H1 (cell line): ENCODE data around the gene HHAT. TPM values are rescaled to one million over a fixed set of nuclear protein-coding genes. Genes with fewer than 3 reads are reported as not detected.

Experiments
- CTCF ChIA-PET: fragments of 300-600 bp; sonication (Branson Sonifier 250); formaldehyde crosslinking; loops from one replicate; lab custom pipeline; 2021; ENCODE audit not compliant: partially characterized antibody; lab: Charles Lee
- POLR2A ChIA-PET: fragments of 300-600 bp; sonication (Branson Sonifier 250); formaldehyde crosslinking; loops from one replicate; lab custom pipeline; 2021; ENCODE audit warnings: inconsistent platforms; ENCODE audit not compliant: partially characterized antibody; lab: Charles Lee
- DNase-seq, 2 experiments: peaks; one replicate each; pipeline versions ENCODE4 v3.0.0 to v3.0.0-alpha.2; 2010 to 2022; ENCODE audit warnings: low spot score in 2 of 2, low read depth in 1 of 2, mixed read lengths in 1 of 2
- FAIRE-seq: peaks from 2 replicates; lab custom pipeline; 2011; peaks lifted over from hg19 to GRCh38; lab: Jason Lieb, UNC
- H2AFZ ChIP-seq: 2 replicates; pipeline ENCODE4 v1.8.1; 2012; ENCODE audit warnings: low read length, inconsistent platforms
- H2AK5ac ChIP-seq: 2 replicates; pipeline ENCODE4 v1.6.1; 2013; ENCODE audit warnings: low read depth, low read length
- H2BK120ac ChIP-seq: replicated peaks from 2 replicates; pipeline ENCODE3; 2013; ENCODE audit warnings: low read depth, low read length, inconsistent platforms
- H2BK12ac ChIP-seq: 2 replicates; pipeline ENCODE4 v1.6.1; 2013; ENCODE audit warnings: low read depth, low read length
- H2BK15ac ChIP-seq: 2 replicates; pipeline ENCODE4 v1.6.1; 2013; ENCODE audit warnings: low read length
- H2BK20ac ChIP-seq: 2 replicates; pipeline ENCODE4 v1.6.1; 2013; ENCODE audit warnings: low read length
- H2BK5ac ChIP-seq: 2 replicates; pipeline ENCODE4 v1.6.1; 2013; ENCODE audit warnings: low read depth, low read length
- H3K14ac ChIP-seq: 2 replicates; pipeline ENCODE4 v1.6.1; 2013; ENCODE audit warnings: inconsistent platforms; ENCODE audit not compliant: insufficient read length
- H3K18ac ChIP-seq: 2 replicates; pipeline ENCODE4 v1.6.1; 2013; ENCODE audit warnings: low read length; ENCODE audit errors: extremely low read depth
- H3K23ac ChIP-seq: 2 replicates; pipeline ENCODE4 v1.6.1; 2013; ENCODE audit warnings: inconsistent platforms; ENCODE audit not compliant: insufficient read length
- H3K23me2 ChIP-seq: 2 replicates; pipeline ENCODE4 v1.6.1; 2013; ENCODE audit warnings: low read depth, low read length
- H3K27ac ChIP-seq: 2 replicates; pipeline ENCODE4 v1.6.1; 2011; ENCODE audit warnings: low read depth, low read length, inconsistent platforms
- H3K27me3 ChIP-seq, 4 experiments: replicated peaks in 1 of 4; 1 replicate in 1 of 4; 2 replicates in 3 of 4; pipeline versions ENCODE4 v1.6.1 to v1.8.1; 2011 to 2013; ENCODE audit warnings: low read length in 3 of 4, mild to moderate bottlenecking in 3 of 4, inconsistent platforms in 2 of 4, mixed read lengths in 2 of 4, moderate library complexity in 1 of 4; ENCODE audit not compliant: control insufficient read depth in 3 of 4, insufficient read depth in 3 of 4; ENCODE audit errors: extremely low read depth in 1 of 4
- H3K36me3 ChIP-seq, 4 experiments: 2 replicates each; pipeline versions ENCODE4 v1.6.1 to v1.8.1; 2011 to 2013; ENCODE audit warnings: mild to moderate bottlenecking in 4 of 4, low read length in 3 of 4, moderate library complexity in 2 of 4, control low read depth in 1 of 4, inconsistent platforms in 1 of 4; ENCODE audit not compliant: insufficient read depth in 4 of 4, control insufficient read depth in 2 of 4
- H3K4ac ChIP-seq: replicated peaks from 2 replicates; pipeline ENCODE3; 2013; ENCODE audit warnings: low read length, low read depth, mixed read lengths, inconsistent platforms; ENCODE audit not compliant: insufficient read length
- H3K4me1 ChIP-seq, 4 experiments: replicated peaks in 1 of 4; 1 replicate in 1 of 4; 2 replicates in 3 of 4; pipeline versions ENCODE4 v1.6.1 to v1.8.1; 2011 to 2013; ENCODE audit warnings: low read length in 3 of 4, inconsistent platforms in 2 of 4, mixed read lengths in 1 of 4; ENCODE audit not compliant: insufficient read depth in 4 of 4, control insufficient read depth in 3 of 4
- H3K4me2 ChIP-seq, 2 experiments: 2 replicates each; pipeline versions ENCODE4 v1.6.1 to v1.8.1; 2011 to 2013; ENCODE audit warnings: low read depth in 2 of 2, low read length in 2 of 2, control low read depth in 1 of 2, inconsistent platforms in 1 of 2, mild to moderate bottlenecking in 1 of 2; ENCODE audit not compliant: insufficient read depth in 1 of 2
- H3K4me3 ChIP-seq, 4 experiments: fragments of 200-600, 300-600 bp in 1 of 4; sonication (generic), shearing (Covaris generic), sonication (Bioruptor Twin) in 1 of 4; 2 replicates each; pipeline versions ENCODE4 v1.5.1 to v1.8.1; 2011 to 2016; ENCODE audit warnings: low read length in 4 of 4, low read depth in 3 of 4, control low read depth in 2 of 4, inconsistent platforms in 2 of 4, mild to moderate bottlenecking in 2 of 4, mixed read lengths in 1 of 4, moderate library complexity in 1 of 4; ENCODE audit not compliant: insufficient read depth in 2 of 4; ENCODE audit errors: extremely low read depth in 1 of 4
- H3K56ac ChIP-seq: replicated peaks from 2 replicates; pipeline ENCODE3; 2013; ENCODE audit warnings: low read depth, mild to moderate bottlenecking, mixed read lengths, low read length, inconsistent platforms; ENCODE audit not compliant: insufficient read length
- H3K79me1 ChIP-seq: 2 replicates; pipeline ENCODE4 v1.6.1; 2013; ENCODE audit warnings: low read depth, low read length, control low read depth
- H3K79me2 ChIP-seq, 2 experiments: 2 replicates each; pipeline versions ENCODE4 v1.6.1 to v1.8.1; 2012 to 2013; ENCODE audit warnings: low read length in 2 of 2, mild to moderate bottlenecking in 2 of 2, inconsistent platforms in 1 of 2; ENCODE audit not compliant: insufficient read depth in 2 of 2, control insufficient read depth in 1 of 2
- H3K9ac ChIP-seq, 4 experiments: replicated peaks in 1 of 4; 1 replicate in 1 of 4; 2 replicates in 3 of 4; pipeline versions ENCODE4 v1.6.1 to v1.8.1; 2011 to 2013; ENCODE audit warnings: low read depth in 3 of 4, low read length in 3 of 4, control low read depth in 2 of 4, mild to moderate bottlenecking in 2 of 4, moderate library complexity in 2 of 4, inconsistent platforms in 1 of 4; ENCODE audit errors: extremely low read depth in 1 of 4
- H3K9me3 ChIP-seq, 2 experiments: 2 replicates each; pipeline versions ENCODE4 v1.6.1 to v1.8.1; 2012 to 2013; ENCODE audit warnings: mild to moderate bottlenecking in 2 of 2, moderate library complexity in 2 of 2, control low read depth in 1 of 2, inconsistent platforms in 1 of 2, low read depth in 1 of 2, low read length in 1 of 2, mixed read lengths in 1 of 2; ENCODE audit not compliant: insufficient read depth in 2 of 2
- H4K20me1 ChIP-seq, 2 experiments: replicated peaks in 1 of 2; 2 replicates each; pipeline versions ENCODE3 to v1.8.1; 2011 to 2013; ENCODE audit warnings: inconsistent platforms in 2 of 2, low read length in 2 of 2, mild to moderate bottlenecking in 1 of 2; ENCODE audit not compliant: insufficient read depth in 2 of 2, control insufficient read depth in 1 of 2
- H4K5ac ChIP-seq: 2 replicates; pipeline ENCODE4 v1.6.1; 2013; ENCODE audit warnings: low read length, low read depth, mixed read lengths, inconsistent platforms; ENCODE audit not compliant: insufficient read length
- H4K8ac ChIP-seq: 2 replicates; pipeline ENCODE4 v1.8.0; 2013; ENCODE audit warnings: mild to moderate bottlenecking, moderate library complexity, low read length, inconsistent platforms; ENCODE audit not compliant: insufficient read depth; ENCODE audit errors: extremely low read depth
- H4K91ac ChIP-seq: replicated peaks from 2 replicates; pipeline ENCODE3; 2013; ENCODE audit warnings: low read length, mixed read lengths, inconsistent platforms; ENCODE audit not compliant: insufficient read length
- BCL11A ChIP-seq, 2 experiments: IDR thresholded peaks; one replicate each; pipeline ENCODE4 v1.6.1; 2011; ENCODE audit warnings: low read depth in 2 of 2, low read length in 2 of 2, mild to moderate bottlenecking in 2 of 2
- EGR1 ChIP-seq: IDR thresholded peaks from 2 replicates; pipeline ENCODE4 v1.6.1; 2011; ENCODE audit warnings: low read depth, low read length, borderline replicate concordance
- EP300 ChIP-seq, 2 experiments: IDR thresholded peaks; 1 replicate in 1 of 2; 2 replicates in 1 of 2; pipeline ENCODE4 v1.6.1; 2011 to 2012; ENCODE audit warnings: low read depth in 2 of 2, low read length in 2 of 2, mild to moderate bottlenecking in 2 of 2, borderline replicate concordance in 1 of 2, inconsistent platforms in 1 of 2, moderate library complexity in 1 of 2
- POU5F1 ChIP-seq: IDR thresholded peaks from 2 replicates; pipeline ENCODE4 v1.6.1; 2011; ENCODE audit warnings: low read depth, mild to moderate bottlenecking, low read length, moderate library complexity
- RNF2 ChIP-seq: fragments of 200-900, 300-1000 bp; sonication (generic); IDR thresholded peaks from 2 replicates; pipeline ENCODE4 v1.7.1; 2016; ENCODE audit warnings: borderline replicate concordance, low read depth, mild to moderate bottlenecking, antibody characterized with exemption, low read length; ENCODE audit not compliant: poor library complexity, severe bottlenecking; ENCODE audit errors: missing control alignments
- SAP30 ChIP-seq: fragments of 300-600 bp; sonication (generic); IDR thresholded peaks from 2 replicates; pipeline ENCODE4 v1.7.1; 2012; ENCODE audit warnings: low read length, moderate library complexity, mild to moderate bottlenecking, inconsistent platforms; ENCODE audit not compliant: insufficient read depth, insufficient replicate concordance
- SUZ12 ChIP-seq: fragments of 200-600 bp; sonication (generic); IDR thresholded peaks from 2 replicates; pipeline ENCODE4 v1.6.1; 2012; ENCODE audit warnings: mild to moderate bottlenecking, inconsistent platforms, low read length, moderate library complexity, mixed read lengths
- TAF7 ChIP-seq: optimal IDR thresholded peaks from 2 replicates; pipeline ENCODE3; 2011; ENCODE audit warnings: low read depth, mild to moderate bottlenecking, inconsistent platforms, low read length, moderate library complexity, borderline replicate concordance
- WGBS, 2 experiments: shearing (Covaris generic) in 1 of 2; methylation state at CpG; one replicate each; pipeline versions ENCODE4 v1.1.6 to v1.1.7; 2013 to 2015; ENCODE audit warnings: low lambda C conversion rate in 2 of 2, mixed read lengths in 2 of 2, inconsistent platforms in 1 of 2, low coverage in 1 of 2, missing lambda C conversion rate in 1 of 2; ENCODE audit not compliant: insufficient replicate concordance in 2 of 2, insufficient coverage in 1 of 2, insufficient read length in 1 of 2; ENCODE audit errors: extremely low coverage in 1 of 2, missing lambda C conversion rate in 1 of 2; 5-methylcytosine and 5-hydroxymethylcytosine counted together
- polyA plus RNA-seq, 7 experiments: library from polyadenylated mRNA; depleted of rRNA in 3 of 7; stranded (reverse) in 5 of 7; unstranded in 2 of 7; fragments of >200 nt in 5 of 7; fragments of 200-250 nt in 2 of 7; gene quantifications; 1 replicate in 5 of 7; 2 replicates in 1 of 7; 4 replicates in 1 of 7; pipeline versions ENCODE4 v1.2.1 to v1.2.3, GENCODE V29; 2011 to 2013; ENCODE audit warnings: missing spikeins in 2 of 7, mixed read lengths in 2 of 7
- total RNA-seq: library from RNA; stranded (reverse); fragmentation: NEBNext Ultra II Directional; extraction: Animal tissue kit (Norgen Biotek cat#: 25700); gene quantifications from 2 replicates; pipeline ENCODE4 v1.2.1, GENCODE V29; 2021

HHAT gene
- total and polyA plus RNA-seq, 2 of the 8 experiments (the other 6 are each of a cell fraction or from before 2014, with no cell fraction given), result 0.15 to 0.51 TPM

- H4K20me1 ChIP-seq, result no peaks in the 10 kb centered on the region
- peaks cover 0 to 16% (median 6%) of the 10 kb centered on the region in 4 experiments; a peak in 5 of 7 replicates for H3K4me1 ChIP-seq
- H3K4ac ChIP-seq, result no peak overlapping the region
- no peak overlapping the region for H3K4me3 ChIP-seq
- H2BK5ac ChIP-seq, result peak overlapping the region; percentile 26; the same call in 1 of the 2 replicates
- H4K8ac ChIP-seq, result peak overlapping the region; percentile 60; the same call in 1 of the 2 replicates
- no peak overlapping the region for H3K4me2 ChIP-seq
- ChIA-PET POLR2A (interaction anchor here (0.8 to 5.4 kb wide), 4 partner anchors 13 to 79 kb away, joined by 3 to 39 read pairs (median 16); no protein-coding TSS in a partner anchor), CTCF (interaction anchor here (0.7 to 4.4 kb wide), 15 partner anchors 8 to 446 kb away, joined by 3 to 25 read pairs (median 3); no protein-coding TSS in a partner anchor)
- WGBS, 2 experiments, result 80% methylated on average over 10 of the region's 10 CpGs; no CpG with 5 or more reads in 1 of the 2 experiments
- H4K91ac ChIP-seq, result no peak overlapping the region
- no peak overlapping the region; the same call in 1 of the 2 replicates for H2BK12ac ChIP-seq
- H2BK15ac ChIP-seq, result no peak overlapping the region
- TF ChIP-seq EP300 (IDR thresholded peaks at IDR 0.05; ENCODE audit: borderline replicate concordance in 1 of 2, low read depth in 2 of 2, low read length in 2 of 2) (no peak), TAF7 (no peak), EGR1 (no peak), SAP30 (no peak), BCL11A (IDR thresholded peaks at IDR 0.05; ENCODE audit: low read depth in 2 of 2, low read length in 2 of 2) (no peak), SUZ12 (no peak), POU5F1 (no peak), RNF2 (no peak)
- no peak overlapping the region for H4K5ac ChIP-seq
- H3K79me2 ChIP-seq, result no peaks in the 10 kb centered on the region
- no peak overlapping the region for H3K18ac ChIP-seq
- H3K27me3 ChIP-seq, result peaks cover 0 to 13% (median 9%) of the 10 kb centered on the region in 4 experiments; a peak in 4 of 7 replicates
- no peaks in the 10 kb centered on the region for H3K9me3 ChIP-seq
- H3K23ac ChIP-seq, result no peak overlapping the region
- H3K23me2 ChIP-seq, result peaks cover 6% of the 10 kb centered on the region; the same call in 1 of the 2 replicates
- no peak overlapping the region for H2BK20ac ChIP-seq
- H3K56ac ChIP-seq, result no peak overlapping the region
- H2AFZ ChIP-seq, result peak overlapping the region; percentile 87; the same call in 1 of the 2 replicates
- no peak for FAIRE-seq
- no peak overlapping the region for H2AK5ac ChIP-seq
- no peaks in the 10 kb centered on the region for H3K36me3 ChIP-seq
- no peaks in the 10 kb centered on the region for H3K79me1 ChIP-seq
- H2BK120ac ChIP-seq, result no peak overlapping the region
- H3K9ac ChIP-seq, result no peak overlapping the region
- no peak for DNase-seq
- H3K27ac ChIP-seq, result no peak overlapping the region
- H3K14ac ChIP-seq, result no peak overlapping the region
Measured at GRCh38 chr1:210294999-210295745, 33.5 kb upstream of the HHAT start.
